Measurements from ENCODE around the gene DPY19L1.
"Not testable (repeated sequence)": the region's sequence is repeated elsewhere in the genome, so short reads cannot be mapped to it uniquely, and the experiment has no call there.

- TF ChIP-seq CTCF, EZH2 (IDR thresholded peaks at IDR 0.05): not testable (repeated sequence)
Measured at GRCh38 chr7:35053488-35054175, 16.3 kb upstream of the DPY19L1 start.
